K562 (cell line): ENCODE measurements around the gene NXN. TPM values are rescaled to one million over a fixed set of nuclear protein-coding genes. Genes with fewer than 3 reads are reported as not detected.

Experiments used
- ATF7 ChIP-seq: fragments of 450-650 bp; IDR thresholded peaks from 2 replicates; pipeline ENCODE4 v1.7.1; 2014; ENCODE audit warnings: mild to moderate bottlenecking, moderate library complexity
- CTBP1 ChIP-seq: fragments of 450-650 bp; IDR thresholded peaks from 2 replicates; pipeline ENCODE4 v1.6.1; 2016; ENCODE audit warnings: borderline replicate concordance
- ESRRB ChIP-seq: fragments of 250-450 bp; sonication (Bioruptor Pico); IDR thresholded peaks from 2 replicates; pipeline ENCODE4 v1.5.0; 2020; ENCODE audit warnings: mild to moderate bottlenecking, moderate library complexity, borderline replicate concordance
- FOXK2 ChIP-seq, 2 experiments: fragments of 450-650 bp; IDR thresholded peaks in 1 of 2; conservative IDR thresholded peaks in 1 of 2; 2 replicates each; pipeline ENCODE4 v1.6.1; 2016; ENCODE audit warnings: low read depth in 2 of 2, mild to moderate bottlenecking in 1 of 2
- FOXM1 ChIP-seq, 2 experiments: fragments of 450-650 bp in 1 of 2; sonication (generic) in 1 of 2; formaldehyde crosslinking in 1 of 2; IDR thresholded peaks; 2 replicates each; pipeline versions ENCODE4 v1.6.1 to v1.9.0; 2017 to 2022; ENCODE audit warnings: low read depth in 2 of 2, mild to moderate bottlenecking in 2 of 2, missing genetic modification reagents in 1 of 2, moderate library complexity in 1 of 2
- HNRNPL ChIP-seq: fragments of 200-400 bp; formaldehyde crosslinking; IDR thresholded peaks from 2 replicates; pipeline ENCODE4 v1.6.1; 2017; ENCODE audit warnings: low read depth, mild to moderate bottlenecking, low read length
- L3MBTL2 ChIP-seq: fragments of 450-650 bp; IDR thresholded peaks from 2 replicates; pipeline ENCODE4 v1.6.1; 2016; ENCODE audit warnings: mild to moderate bottlenecking, moderate library complexity
- RBM14 ChIP-seq: fragments of 200-400 bp; formaldehyde crosslinking; IDR thresholded peaks from 2 replicates; pipeline ENCODE4 v1.6.1; 2018; ENCODE audit warnings: low read depth, mild to moderate bottlenecking, low read length, moderate library complexity, borderline replicate concordance; ENCODE audit not compliant: insufficient read depth
- SRF ChIP-seq, 2 experiments: fragments of 250-450, 450-650 bp in 1 of 2; sonication (Bioruptor Pico) in 1 of 2; sonication (generic) in 1 of 2; formaldehyde crosslinking; IDR thresholded peaks; 2 replicates each; pipeline versions ENCODE4 v1.5.0 to v1.5.1; 2020 to 2022; ENCODE audit warnings: mild to moderate bottlenecking in 1 of 2, missing genetic modification reagents in 1 of 2
- SRSF9 ChIP-seq: fragments of 200-400 bp; formaldehyde crosslinking; IDR thresholded peaks from 2 replicates; pipeline ENCODE4 v1.6.1; 2017; ENCODE audit warnings: low read depth, low read length, borderline replicate concordance
- TEAD2 ChIP-seq: fragments of 450-650 bp; IDR thresholded peaks from 2 replicates; pipeline ENCODE4 v1.6.1; 2016; ENCODE audit warnings: missing genetic modification characterization, control low read depth, missing compliant biosample characterization
- TGIF2 ChIP-seq: sonication (generic); formaldehyde crosslinking; IDR thresholded peaks from 2 replicates; pipeline ENCODE4 v1.8.1; 2022; ENCODE audit warnings: mild to moderate bottlenecking, missing genetic modification reagents, moderate library complexity
- ZNF239 ChIP-seq: fragments of 250-450 bp; sonication (Bioruptor Pico); IDR thresholded peaks from 2 replicates; pipeline ENCODE4 v1.4.0; 2020; ENCODE audit warnings: mild to moderate bottlenecking
- ZNF76 ChIP-seq: fragments of 250-450 bp; sonication (Bioruptor Pico); IDR thresholded peaks from 2 replicates; pipeline ENCODE4 v1.4.0; 2020; ENCODE audit warnings: mild to moderate bottlenecking, moderate library complexity, borderline replicate concordance
- polyA plus RNA-seq, 8 experiments: library from polyadenylated mRNA; depleted of rRNA in 4 of 8; stranded (reverse) in 5 of 8; unstranded in 3 of 8; fragments of >200 nt; fragmentation: Nextera tagmentation in 2 of 8; fragmentation: Illumina TruSeq in 1 of 8; extraction: Ambion mirVana in 2 of 8; extraction: Trizol in 1 of 8; gene quantifications; 2 replicates each; pipeline versions ENCODE4 v1.2.1 to v1.2.3, GENCODE V29; 2011 to 2014; ENCODE audit warnings: inconsistent platforms in 1 of 8, missing spikeins in 1 of 8
- total RNA-seq, 7 experiments: library from RNA; depleted of rRNA in 6 of 7; stranded (reverse); fragments of >200 nt in 6 of 7; fragmentation: Illumina TruSeq in 2 of 7; extraction: Trizol in 2 of 7; gene quantifications; 2 replicates each; pipeline versions ENCODE4 v1.2.1 to v1.2.3, GENCODE V29; 2011 to 2021; ENCODE audit warnings: low replicate concordance in 1 of 7
- TF ChIP-seq, protein P1 (sequence below): sonication (generic); formaldehyde crosslinking; IDR thresholded peaks from 2 replicates; pipeline ENCODE4 v1.8.0; 2022; ENCODE audit warnings: mild to moderate bottlenecking, missing genetic modification reagents
- TF ChIP-seq, protein P2 (sequence below): fragments of 250-450 bp; sonication (Bioruptor Pico); IDR thresholded peaks from 2 replicates; pipeline ENCODE4 v1.5.0; 2020; ENCODE audit warnings: mild to moderate bottlenecking, borderline replicate concordance
- TF ChIP-seq, protein P3 (sequence below): fragments of 250-450 bp; sonication (Bioruptor Pico); IDR thresholded peaks from 2 replicates; pipeline ENCODE4 v1.9.0; 2021; ENCODE audit warnings: mild to moderate bottlenecking, inconsistent platforms
- TF ChIP-seq, protein P4 (sequence below): fragments of 450-650 bp; formaldehyde crosslinking; IDR thresholded peaks from 2 replicates; pipeline ENCODE4 v1.4.0; 2020; ENCODE audit warnings: mild to moderate bottlenecking, moderate library complexity

NXN gene
- total and polyA plus RNA-seq, 9 of the 15 experiments (the other 6 are each of a cell fraction or from before 2014, with no cell fraction given), result 0.08 to 0.39 (median 0.29) TPM; not detected in 5

DNA sequence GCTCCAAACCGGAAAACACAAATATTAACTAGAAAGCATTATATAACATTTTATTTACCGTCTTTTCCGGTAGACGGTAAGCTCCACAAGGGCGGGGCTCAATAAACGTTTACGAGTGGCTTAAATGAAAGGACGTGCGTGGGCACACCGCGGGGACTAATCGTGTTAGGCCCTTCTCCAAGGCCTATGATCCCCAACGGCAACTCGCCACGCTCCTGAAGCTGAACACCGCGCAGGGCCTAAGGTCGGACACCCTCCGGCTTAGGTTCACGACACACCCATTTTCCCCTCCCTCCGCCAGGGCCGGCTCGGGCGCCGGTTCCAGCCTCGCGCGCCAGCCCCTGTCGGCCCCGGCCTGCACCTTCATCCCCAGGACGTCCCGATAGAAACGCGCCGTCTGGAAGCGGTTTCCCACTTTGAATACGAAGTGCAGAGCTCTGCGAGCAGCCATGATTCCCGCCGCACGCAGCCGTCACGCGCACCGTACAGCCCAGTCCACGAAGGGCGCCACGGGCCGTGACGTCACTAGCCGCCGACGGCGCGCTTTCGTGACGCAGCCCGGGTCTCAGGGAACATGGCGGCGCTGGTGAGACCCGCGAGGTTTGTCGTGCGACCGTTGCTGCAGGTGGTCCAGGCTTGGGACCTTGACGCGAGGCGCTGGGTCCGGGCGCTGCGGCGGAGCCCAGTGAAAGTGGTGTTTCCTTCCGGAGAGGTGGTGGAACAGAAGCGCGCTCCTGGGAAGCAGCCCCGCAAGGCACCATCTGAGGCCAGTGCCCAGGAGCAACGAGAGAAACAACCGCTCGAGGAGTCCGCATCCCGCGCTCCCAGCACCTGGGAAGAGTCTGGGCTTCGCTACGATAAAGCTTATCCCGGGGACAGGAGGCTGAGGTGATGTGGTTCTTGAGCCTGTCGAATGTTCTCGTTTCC, 197.5 kb downstream of the NXN start, which contains the start of the genes GLOD4 and MRM3 (continued):
- TF ChIP-seq ZNF76 (CRISPR knock-in tag) (no peak), ESRRB (no peak), RBM14 (0 out of 2 replicates have a peak, but pooled peaks have one; percentile 49), HNRNPL (no peak), L3MBTL2 (peak; percentile 73; the same call in 1 of the 2 replicates), SRF (CRISPR knock-in tag; IDR thresholded peaks at IDR 0.05) (no peak), TGIF2 (CRISPR knock-in tag) (0 out of 2 replicates have a peak, but pooled peaks have one; percentile 40), FOXK2 (conservative IDR thresholded peaks at IDR 0.05 in 1 of 2, IDR thresholded peaks at IDR 0.05 in 1 of 2; ENCODE audit: low read depth in 2 of 2) (peak in 1 of 2 experiments; percentile 32; a peak in 2 of 4 replicates), TEAD2 (tag) (no peak), FOXM1 (IDR thresholded peaks at IDR 0.05; ENCODE audit: low read depth) (no peak), FOXM1 (CRISPR knock-in tag; IDR thresholded peaks at IDR 0.05; ENCODE audit: low read depth) (no peak), ZNF239 (CRISPR knock-in tag) (no peak), ATF7 (peak; percentile 92), CTBP1 (peak; percentile 33), SRSF9 (no peak)
- TF ChIP-seq, protein P1, sequence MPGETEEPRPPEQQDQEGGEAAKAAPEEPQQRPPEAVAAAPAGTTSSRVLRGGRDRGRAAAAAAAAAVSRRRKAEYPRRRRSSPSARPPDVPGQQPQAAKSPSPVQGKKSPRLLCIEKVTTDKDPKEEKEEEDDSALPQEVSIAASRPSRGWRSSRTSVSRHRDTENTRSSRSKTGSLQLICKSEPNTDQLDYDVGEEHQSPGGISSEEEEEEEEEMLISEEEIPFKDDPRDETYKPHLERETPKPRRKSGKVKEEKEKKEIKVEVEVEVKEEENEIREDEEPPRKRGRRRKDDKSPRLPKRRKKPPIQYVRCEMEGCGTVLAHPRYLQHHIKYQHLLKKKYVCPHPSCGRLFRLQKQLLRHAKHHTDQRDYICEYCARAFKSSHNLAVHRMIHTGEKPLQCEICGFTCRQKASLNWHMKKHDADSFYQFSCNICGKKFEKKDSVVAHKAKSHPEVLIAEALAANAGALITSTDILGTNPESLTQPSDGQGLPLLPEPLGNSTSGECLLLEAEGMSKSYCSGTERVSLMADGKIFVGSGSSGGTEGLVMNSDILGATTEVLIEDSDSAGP (CRISPR knock-in tag), result no peak
- TF ChIP-seq, protein P2, sequence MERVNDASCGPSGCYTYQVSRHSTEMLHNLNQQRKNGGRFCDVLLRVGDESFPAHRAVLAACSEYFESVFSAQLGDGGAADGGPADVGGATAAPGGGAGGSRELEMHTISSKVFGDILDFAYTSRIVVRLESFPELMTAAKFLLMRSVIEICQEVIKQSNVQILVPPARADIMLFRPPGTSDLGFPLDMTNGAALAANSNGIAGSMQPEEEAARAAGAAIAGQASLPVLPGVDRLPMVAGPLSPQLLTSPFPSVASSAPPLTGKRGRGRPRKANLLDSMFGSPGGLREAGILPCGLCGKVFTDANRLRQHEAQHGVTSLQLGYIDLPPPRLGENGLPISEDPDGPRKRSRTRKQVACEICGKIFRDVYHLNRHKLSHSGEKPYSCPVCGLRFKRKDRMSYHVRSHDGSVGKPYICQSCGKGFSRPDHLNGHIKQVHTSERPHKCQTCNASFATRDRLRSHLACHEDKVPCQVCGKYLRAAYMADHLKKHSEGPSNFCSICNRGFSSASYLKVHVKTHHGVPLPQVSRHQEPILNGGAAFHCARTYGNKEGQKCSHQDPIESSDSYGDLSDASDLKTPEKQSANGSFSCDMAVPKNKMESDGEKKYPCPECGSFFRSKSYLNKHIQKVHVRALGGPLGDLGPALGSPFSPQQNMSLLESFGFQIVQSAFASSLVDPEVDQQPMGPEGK, result no peak
- TF ChIP-seq, protein P3, sequence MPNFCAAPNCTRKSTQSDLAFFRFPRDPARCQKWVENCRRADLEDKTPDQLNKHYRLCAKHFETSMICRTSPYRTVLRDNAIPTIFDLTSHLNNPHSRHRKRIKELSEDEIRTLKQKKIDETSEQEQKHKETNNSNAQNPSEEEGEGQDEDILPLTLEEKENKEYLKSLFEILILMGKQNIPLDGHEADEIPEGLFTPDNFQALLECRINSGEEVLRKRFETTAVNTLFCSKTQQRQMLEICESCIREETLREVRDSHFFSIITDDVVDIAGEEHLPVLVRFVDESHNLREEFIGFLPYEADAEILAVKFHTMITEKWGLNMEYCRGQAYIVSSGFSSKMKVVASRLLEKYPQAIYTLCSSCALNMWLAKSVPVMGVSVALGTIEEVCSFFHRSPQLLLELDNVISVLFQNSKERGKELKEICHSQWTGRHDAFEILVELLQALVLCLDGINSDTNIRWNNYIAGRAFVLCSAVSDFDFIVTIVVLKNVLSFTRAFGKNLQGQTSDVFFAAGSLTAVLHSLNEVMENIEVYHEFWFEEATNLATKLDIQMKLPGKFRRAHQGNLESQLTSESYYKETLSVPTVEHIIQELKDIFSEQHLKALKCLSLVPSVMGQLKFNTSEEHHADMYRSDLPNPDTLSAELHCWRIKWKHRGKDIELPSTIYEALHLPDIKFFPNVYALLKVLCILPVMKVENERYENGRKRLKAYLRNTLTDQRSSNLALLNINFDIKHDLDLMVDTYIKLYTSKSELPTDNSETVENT (CRISPR knock-in tag), result peak; percentile 10; the same call in 1 of the 2 replicates
- TF ChIP-seq, protein P4, sequence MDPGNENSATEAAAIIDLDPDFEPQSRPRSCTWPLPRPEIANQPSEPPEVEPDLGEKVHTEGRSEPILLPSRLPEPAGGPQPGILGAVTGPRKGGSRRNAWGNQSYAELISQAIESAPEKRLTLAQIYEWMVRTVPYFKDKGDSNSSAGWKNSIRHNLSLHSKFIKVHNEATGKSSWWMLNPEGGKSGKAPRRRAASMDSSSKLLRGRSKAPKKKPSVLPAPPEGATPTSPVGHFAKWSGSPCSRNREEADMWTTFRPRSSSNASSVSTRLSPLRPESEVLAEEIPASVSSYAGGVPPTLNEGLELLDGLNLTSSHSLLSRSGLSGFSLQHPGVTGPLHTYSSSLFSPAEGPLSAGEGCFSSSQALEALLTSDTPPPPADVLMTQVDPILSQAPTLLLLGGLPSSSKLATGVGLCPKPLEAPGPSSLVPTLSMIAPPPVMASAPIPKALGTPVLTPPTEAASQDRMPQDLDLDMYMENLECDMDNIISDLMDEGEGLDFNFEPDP (CRISPR knock-in tag), result no peak
